MCF 10A (cell line): Measurements from ENCODE around the gene NR2C2. TPM values are rescaled to one million over a fixed set of nuclear protein-coding genes. Genes with fewer than 3 reads are reported as not detected.

Experiments
- BruUV-seq: library from RNA; stranded (reverse); fragments of 400-500 nt; replicated peaks from 2 replicates; lab custom pipeline; 2021; lab: Mats Ljungman, UMichigan
- CTCF ChIA-PET: fragments of 300-600 bp; sonication (Branson Sonifier 250); formaldehyde crosslinking; extraction: SDS; loops from one replicate; lab custom pipeline; 2021; ENCODE audit warnings: antibody characterized with exemption, inconsistent platforms; lab: Yijun Ruan, JAX
- POLR2A ChIA-PET: fragments of 300-600, 350-650 bp; sonication (Branson Sonifier 250); formaldehyde crosslinking; extraction: SDS; loops from one replicate; lab custom pipeline; 2020; ENCODE audit warnings: antibody characterized with exemption, inconsistent platforms; lab: Yijun Ruan, JAX
- DNase-seq: peaks from one replicate; pipeline ENCODE4 v3.0.0-alpha.2; 2018; ENCODE audit not compliant: unreplicated experiment
- H3K27ac Mint-ChIP-seq: one replicate; pipeline ENCODE4 v1.8.0; 2022; ENCODE audit warnings: mild to moderate bottlenecking, low read depth, mixed read lengths; ENCODE audit not compliant: unreplicated experiment
- H3K27me3 Mint-ChIP-seq: one replicate; pipeline ENCODE4 v1.8.0; 2022; ENCODE audit warnings: mixed read lengths; ENCODE audit not compliant: insufficient read depth, unreplicated experiment
- H3K36me3 Mint-ChIP-seq: one replicate; pipeline ENCODE4 v1.8.0; 2022; ENCODE audit warnings: mild to moderate bottlenecking, moderate library complexity, mixed read lengths; ENCODE audit not compliant: insufficient read depth, unreplicated experiment
- H3K4me1 Mint-ChIP-seq: one replicate; pipeline ENCODE4 v1.8.0; 2022; ENCODE audit warnings: mixed read lengths; ENCODE audit not compliant: insufficient read depth, unreplicated experiment
- H3K4me3 Mint-ChIP-seq: one replicate; pipeline ENCODE4 v1.8.0; 2022; ENCODE audit warnings: mild to moderate bottlenecking, moderate library complexity, mixed read lengths; ENCODE audit not compliant: unreplicated experiment
- H3K9me3 Mint-ChIP-seq: one replicate; pipeline ENCODE4 v1.8.0; 2022; ENCODE audit warnings: mixed read lengths; ENCODE audit not compliant: unreplicated experiment
- CTCF ChIP-seq: fragments of 200-600 bp; IDR thresholded peaks from one replicate; pipeline ENCODE4 v1.8.0; 2022; ENCODE audit warnings: antibody characterized with exemption, mild to moderate bottlenecking; ENCODE audit not compliant: unreplicated experiment
- intact Hi-C: fragments of 100-400 bp; cut with micrococcal nuclease; formaldehyde crosslinking; loops from 2 replicates; pipeline ENCODE4 v1.14.1; 2022
- total RNA-seq: library from RNA; stranded (reverse); gene quantifications from 2 replicates; pipeline ENCODE4 v1.2.3, GENCODE V29; 2022

The NR2C2 gene
- total RNA-seq, 1 experiment from 2014 or later, result 42.4 TPM

- ChIA-PET CTCF (interaction anchor here (1.0 kb wide), 1 partner anchor 24 kb away, joined by 3 read pairs; no protein-coding TSS in a partner anchor), POLR2A (interaction anchor here (0.6 to 1.6 kb wide), 3 partner anchors 8 to 340 kb away, joined by 3 to 4 read pairs (median 3); no protein-coding TSS in a partner anchor)
- no peaks in the 10 kb centered on the region for H3K9me3 Mint-ChIP-seq
Measured at GRCh38 chr3:15038306-15038705, 90.9 kb downstream of the NR2C2 start.

GRCh38 chr3:15040844-15041243 lies 93.5 kb downstream of the NR2C2 start:
- POLR2A ChIA-PET, result no interaction called here
- BruUV-seq, result no TSS peak
- H3K27ac Mint-ChIP-seq, result peak overlapping the region; percentile 32
- H3K27me3 Mint-ChIP-seq, result no peaks in the 10 kb centered on the region
- no peak for TF ChIP-seq CTCF
- H3K4me3 Mint-ChIP-seq, result no peak overlapping the region
- CTCF ChIA-PET, result no interaction called here
- no peaks in the 10 kb centered on the region for H3K9me3 Mint-ChIP-seq
- DNase-seq, result peak; percentile 11
- H3K36me3 Mint-ChIP-seq, result peaks cover 97% of the 10 kb centered on the region
- intact Hi-C loops, result no loop called here
- H3K4me1 Mint-ChIP-seq, result peaks cover 5% of the 10 kb centered on the region

More at GRCh38 chr3:15038306-15038705, 90.9 kb downstream of the NR2C2 start:
- H3K36me3 Mint-ChIP-seq, result peaks cover 97% of the 10 kb centered on the region
- H3K4me3 Mint-ChIP-seq, result no peak overlapping the region
- H3K27ac Mint-ChIP-seq, result no peak overlapping the region
- no peak for DNase-seq
- intact Hi-C loops, result no loop called here
- H3K4me1 Mint-ChIP-seq, result peaks cover 5% of the 10 kb centered on the region
- no peak for TF ChIP-seq CTCF
- H3K27me3 Mint-ChIP-seq, result no peaks in the 10 kb centered on the region
- no TSS peak for BruUV-seq

- no peak for TF ChIP-seq CTCF
- intact Hi-C loops, result no loop called here
- H3K27ac Mint-ChIP-seq, result no peak overlapping the region
- peaks cover 97% of the 10 kb centered on the region for H3K36me3 Mint-ChIP-seq
- CTCF ChIA-PET, result no interaction called here
- DNase-seq, result no peak
- BruUV-seq, result no TSS peak
- H3K4me1 Mint-ChIP-seq, result peaks cover 5% of the 10 kb centered on the region
- no peak overlapping the region for H3K4me3 Mint-ChIP-seq
- POLR2A ChIA-PET, result no interaction called here
- H3K9me3 Mint-ChIP-seq, result no peaks in the 10 kb centered on the region
- H3K27me3 Mint-ChIP-seq, result no peaks in the 10 kb centered on the region
Measured at GRCh38 chr3:15041950-15042349, 94.6 kb downstream of the NR2C2 start.

GRCh38 chr3:15042936-15043335 lies 95.6 kb downstream of the NR2C2 start:
- Mint-ChIP-seq H3K27me3 (no peaks in the 10 kb centered on the region), H3K9me3 (no peaks in the 10 kb centered on the region), H3K36me3 (peaks cover 97% of the 10 kb centered on the region), H3K4me1 (peaks cover 5% of the 10 kb centered on the region), H3K27ac (no peak overlapping the region), H3K4me3 (no peak overlapping the region)
- no TSS peak for BruUV-seq
- intact Hi-C loops, result no loop called here
- no peak for TF ChIP-seq CTCF
- no peak for DNase-seq
- POLR2A ChIA-PET, result interaction anchor here (1.1 kb wide), 1 partner anchor 59 kb away, joined by 3 read pairs; no protein-coding TSS in a partner anchor
- CTCF ChIA-PET, result interaction anchor here (0.9 kb wide), 1 partner anchor 8 kb away, joined by 4 read pairs; no protein-coding TSS in a partner anchor
